CD4-positive, CD25-positive, alpha-beta regulatory T cell (primary cell): ENCODE results near the gene ANGPTL8. TPM values are rescaled to one million over a fixed set of nuclear protein-coding genes. Genes with fewer than 3 reads are reported as not detected.
A peak's percentile ranks its signal among the peaks of the same experiment; 100 is the strongest.

Source experiments
- ATAC-seq, 2 donors: fragments of 150-1000 bp; cut with Tn5 transposase; one replicate each; pipeline ENCODE4 v1.10.0; 2021; ENCODE audit warnings: low read depth in 2 of 2, moderate number of reproducible peaks in 2 of 2, moderate library complexity in 1 of 2
- DNase-seq, 3 donors: peaks; one replicate each; pipeline versions ENCODE4 v3.0.0 to v3.0.0-alpha.2; 2012 to 2022; ENCODE audit warnings: mixed read lengths in 1 of 3
- H3K27ac ChIP-seq: one replicate; pipeline ENCODE4 v1.7.0; 2013; ENCODE audit warnings: mild to moderate bottlenecking, low read length; ENCODE audit not compliant: insufficient read depth, poor library complexity, severe bottlenecking
- H3K27me3 ChIP-seq: one replicate; pipeline ENCODE4 v1.7.0; 2013; ENCODE audit warnings: low read length; ENCODE audit not compliant: control insufficient read depth, insufficient read depth
- H3K36me3 ChIP-seq: one replicate; pipeline ENCODE4 v1.7.0; 2013; ENCODE audit warnings: mild to moderate bottlenecking, low read length, moderate library complexity; ENCODE audit not compliant: control insufficient read depth, insufficient read depth
- H3K4me1 ChIP-seq: 2 replicates; pipeline ENCODE4 v1.7.0; 2013; ENCODE audit warnings: mild to moderate bottlenecking, low read length; ENCODE audit not compliant: insufficient read depth, control insufficient read depth, poor library complexity, severe bottlenecking
- H3K4me3 ChIP-seq: one replicate; pipeline ENCODE4 v1.7.0; 2013; ENCODE audit warnings: low read depth, mild to moderate bottlenecking, low read length, moderate library complexity
- H3K9me3 ChIP-seq, 2 experiments: 1 replicate in 1 of 2; 2 replicates in 1 of 2; pipeline ENCODE4 v1.7.0; 2013; ENCODE audit warnings: low read length in 2 of 2, mild to moderate bottlenecking in 1 of 2, moderate library complexity in 1 of 2; ENCODE audit not compliant: control insufficient read depth in 2 of 2
- H3K27ac Mint-ChIP-seq, 3 donors: one replicate each; pipeline ENCODE4 v1.8.0; 2020 to 2022; ENCODE audit warnings: mild to moderate bottlenecking in 3 of 3, mixed read lengths in 3 of 3, moderate library complexity in 2 of 3
- H3K27me3 Mint-ChIP-seq: one replicate; pipeline ENCODE4 v1.8.0; 2022; ENCODE audit warnings: mild to moderate bottlenecking, mixed read lengths
- H3K36me3 Mint-ChIP-seq: one replicate; pipeline ENCODE4 v1.8.0; 2020; ENCODE audit warnings: mixed read lengths
- H3K4me1 Mint-ChIP-seq, 4 donors: one replicate each; pipeline ENCODE4 v1.8.0; 2020 to 2022; ENCODE audit warnings: mixed read lengths in 4 of 4, mild to moderate bottlenecking in 1 of 4
- H3K4me3 Mint-ChIP-seq, 4 donors: one replicate each; pipeline ENCODE4 v1.8.0; 2020 to 2022; ENCODE audit warnings: mild to moderate bottlenecking in 4 of 4, mixed read lengths in 4 of 4, moderate library complexity in 3 of 4
- H3K9me3 Mint-ChIP-seq, 7 donors: one replicate each; pipeline ENCODE4 v1.8.0; 2020 to 2022; ENCODE audit warnings: mixed read lengths in 7 of 7, mild to moderate bottlenecking in 3 of 7, moderate library complexity in 2 of 7
- polyA plus RNA-seq, 4 donors: library from polyadenylated mRNA; unstranded; fragments of 300-500 nt; fragmentation: Illumina TruSeq; gene quantifications; one replicate each; pipeline ENCODE4 v1.2.3, GENCODE V29; 2021
- total RNA-seq: library from RNA; stranded (reverse); gene quantifications from one replicate; pipeline ENCODE4 v1.2.3, GENCODE V29; 2022

ANGPTL8 gene
- total and polyA plus RNA-seq, 5 donors from 2014 or later, result not detected

- Histone ChIP-seq H3K27me3 (no peaks in the 10 kb centered on the region), H3K4me1 (peaks cover 22% of the 10 kb centered on the region), H3K4me3 (no peak overlapping the region), H3K36me3 (no peaks in the 10 kb centered on the region), H3K9me3 (no peaks in the 10 kb centered on the region), H3K27ac (no peak overlapping the region)
- no peak for DNase-seq
- H3K36me3 Mint-ChIP-seq, result no peaks in the 10 kb centered on the region
- no peak for ATAC-seq
- peak overlapping the region in 3 of 4 donors; percentile 10 to 77 (median 62) for H3K4me3 Mint-ChIP-seq
- no peaks in the 10 kb centered on the region for H3K9me3 Mint-ChIP-seq
- peaks cover 4% of the 10 kb centered on the region for H3K27me3 Mint-ChIP-seq
- no peak overlapping the region for H3K27ac Mint-ChIP-seq
- H3K4me1 Mint-ChIP-seq, result peaks cover 0 to 9% (median 0%) of the 10 kb centered on the region in 4 donors
These were observed 43.7 kb upstream of the ANGPTL8 start for GRCh38 chr19:11195681-11196080.

- no peak for ATAC-seq
- Histone ChIP-seq H3K27ac (no peak overlapping the region), H3K27me3 (no peaks in the 10 kb centered on the region), H3K36me3 (no peaks in the 10 kb centered on the region), H3K4me1 (peaks cover 22% of the 10 kb centered on the region), H3K9me3 (no peaks in the 10 kb centered on the region), H3K4me3 (no peak overlapping the region)
- H3K4me1 Mint-ChIP-seq, result peaks cover 0 to 9% (median 0%) of the 10 kb centered on the region in 4 donors
- H3K27me3 Mint-ChIP-seq, result peaks cover 4% of the 10 kb centered on the region
- DNase-seq, result no peak
- no peaks in the 10 kb centered on the region for H3K9me3 Mint-ChIP-seq
- no peak overlapping the region for H3K27ac Mint-ChIP-seq
- peak overlapping the region; percentile 40 to 80 (median 74) for H3K4me3 Mint-ChIP-seq
- no peaks in the 10 kb centered on the region for H3K36me3 Mint-ChIP-seq
These were observed 42.8 kb upstream of the ANGPTL8 start for GRCh38 chr19:11196406-11197287.

GRCh38 chr19:11197291-11198174 is 41.9 kb upstream of the ANGPTL8 start, which contains the start of gene KANK2:
Gene KANK2 (minus strand): TSS chr19:11197545. CDS start chr19:11194511, 3,034 bp downstream.
- Histone ChIP-seq H3K27me3 (no peaks in the 10 kb centered on the region), H3K4me3 (no peak within 1 kb of the TSS), H3K4me1 (peaks cover 22% of the 10 kb centered on the region), H3K36me3 (no peaks in the 10 kb centered on the region), H3K27ac (no peak within 1 kb of the TSS), H3K9me3 (no peaks in the 10 kb centered on the region)
- Mint-ChIP-seq H3K27ac (peak within 1 kb of the TSS in 1 of 3 donors; percentile 64), H3K4me3 (peak within 1 kb of the TSS; percentile 45 to 85 (median 80)), H3K36me3 (no peaks in the 10 kb centered on the region), H3K27me3 (peaks cover 4% of the 10 kb centered on the region), H3K4me1 (peaks cover 0 to 9% (median 0%) of the 10 kb centered on the region in 4 donors), H3K9me3 (no peaks in the 10 kb centered on the region)
- DNase-seq (peak; percentile 59 to 71 (median 65)), ATAC-seq (peak; percentile 82 to 88)

GRCh38 chr19:11198175-11198534 is 41.3 kb upstream of the ANGPTL8 start:
- ATAC-seq (no peak), DNase-seq (no peak)
- H3K27ac Mint-ChIP-seq, result peak overlapping the region in 1 of 3 donors; percentile 64
- no peak overlapping the region for H3K27ac ChIP-seq
- peaks cover 0 to 9% (median 0%) of the 10 kb centered on the region in 4 donors for H3K4me1 Mint-ChIP-seq
- H3K9me3 Mint-ChIP-seq, result no peaks in the 10 kb centered on the region
- H3K36me3 Mint-ChIP-seq, result no peaks in the 10 kb centered on the region
- peaks cover 22% of the 10 kb centered on the region for H3K4me1 ChIP-seq
- H3K27me3 ChIP-seq, result no peaks in the 10 kb centered on the region
- H3K4me3 ChIP-seq, result no peak overlapping the region
- H3K36me3 ChIP-seq, result no peaks in the 10 kb centered on the region
- H3K27me3 Mint-ChIP-seq, result peaks cover 4% of the 10 kb centered on the region
- peak overlapping the region; percentile 45 to 85 (median 68) for H3K4me3 Mint-ChIP-seq
- H3K9me3 ChIP-seq, result no peaks in the 10 kb centered on the region

- Histone ChIP-seq H3K4me1 (peaks cover 22% of the 10 kb centered on the region), H3K9me3 (no peaks in the 10 kb centered on the region), H3K36me3 (no peaks in the 10 kb centered on the region), H3K4me3 (no peak overlapping the region), H3K27ac (no peak overlapping the region), H3K27me3 (no peaks in the 10 kb centered on the region)
- peaks cover 4% of the 10 kb centered on the region for H3K27me3 Mint-ChIP-seq
- no peak overlapping the region for H3K27ac Mint-ChIP-seq
- no peak for ATAC-seq
- H3K4me3 Mint-ChIP-seq, result peak overlapping the region in 3 of 4 donors; percentile 45 to 84 (median 51)
- peaks cover 0 to 9% (median 0%) of the 10 kb centered on the region in 4 donors for H3K4me1 Mint-ChIP-seq
- no peak for DNase-seq
- no peaks in the 10 kb centered on the region for H3K9me3 Mint-ChIP-seq
- no peaks in the 10 kb centered on the region for H3K36me3 Mint-ChIP-seq
These were observed 40.5 kb upstream of the ANGPTL8 start for GRCh38 chr19:11198769-11199424.

GRCh38 chr19:11199517-11199916 is 39.9 kb upstream of the ANGPTL8 start:
- H3K4me1 Mint-ChIP-seq, result peaks cover 0 to 9% (median 0%) of the 10 kb centered on the region in 4 donors
- no peak for ATAC-seq
- H3K4me3 Mint-ChIP-seq, result peak overlapping the region in 2 of 4 donors; percentile 68

GRCh38 chr19:11200015-11200574 is 39.3 kb upstream of the ANGPTL8 start:
- no peak overlapping the region for H3K27ac Mint-ChIP-seq
- ATAC-seq, result no peak
- no peaks in the 10 kb centered on the region for H3K36me3 ChIP-seq

More at GRCh38 chr19:11199517-11199916, 39.9 kb upstream of the ANGPTL8 start:
- H3K9me3 ChIP-seq, result no peaks in the 10 kb centered on the region
- no peak overlapping the region for H3K4me3 ChIP-seq
- H3K27me3 Mint-ChIP-seq, result peaks cover 4% of the 10 kb centered on the region
- H3K36me3 Mint-ChIP-seq, result no peaks in the 10 kb centered on the region
- peaks cover 22% of the 10 kb centered on the region for H3K4me1 ChIP-seq
- DNase-seq, result no peak
- H3K27ac Mint-ChIP-seq, result no peak overlapping the region
- H3K27ac ChIP-seq, result no peak overlapping the region
- H3K9me3 Mint-ChIP-seq, result no peaks in the 10 kb centered on the region
- no peaks in the 10 kb centered on the region for H3K27me3 ChIP-seq
- no peaks in the 10 kb centered on the region for H3K36me3 ChIP-seq

More at GRCh38 chr19:11200015-11200574, 39.3 kb upstream of the ANGPTL8 start:
- no peak for DNase-seq
- H3K27me3 Mint-ChIP-seq, result peaks cover 4% of the 10 kb centered on the region
- no peak overlapping the region for H3K27ac ChIP-seq
- H3K4me1 Mint-ChIP-seq, result peaks cover 0 to 6% (median 0%) of the 10 kb centered on the region in 4 donors
- H3K4me3 Mint-ChIP-seq, result no peak overlapping the region
- H3K9me3 Mint-ChIP-seq, result no peaks in the 10 kb centered on the region
- no peaks in the 10 kb centered on the region for H3K9me3 ChIP-seq
- H3K36me3 Mint-ChIP-seq, result no peaks in the 10 kb centered on the region
- H3K4me1 ChIP-seq, result peaks cover 18% of the 10 kb centered on the region
- H3K27me3 ChIP-seq, result no peaks in the 10 kb centered on the region
- H3K4me3 ChIP-seq, result no peak overlapping the region
